Panc1 (cell line): ENCODE results near the gene FRY. TPM values are rescaled to one million over a fixed set of nuclear protein-coding genes. Genes with fewer than 3 reads are reported as not detected.

Source experiments
- ATAC-seq: fragments of 200-7000 bp; cut with Tn5 transposase; 2 replicates; pipeline ENCODE4 v1.9.1; 2020; ENCODE audit warnings: mild to moderate bottlenecking, moderate library complexity
- BruUV-seq: library from RNA; stranded (reverse); fragments of 400-500 nt; replicated peaks from 2 replicates; lab custom pipeline; 2021; lab: Mats Ljungman, UMichigan
- CTCF ChIA-PET: fragments of 300-600 bp; sonication (Branson Sonifier 250); formaldehyde crosslinking; loops from one replicate; lab custom pipeline; 2022; ENCODE audit warnings: antibody characterized with exemption; lab: Charles Lee
- POLR2A ChIA-PET: fragments of 300-600 bp; sonication (Branson Sonifier 250); formaldehyde crosslinking; loops from one replicate; lab custom pipeline; 2022; ENCODE audit warnings: antibody characterized with exemption; lab: Charles Lee
- DNase-seq: peaks from one replicate; pipeline ENCODE4 v3.0.0-alpha.2; 2010; ENCODE audit warnings: low read depth, low spot score
- H3K27ac ChIP-seq: 2 replicates; pipeline ENCODE4 v1.5.1; 2011; ENCODE audit warnings: mild to moderate bottlenecking, low read length, inconsistent platforms
- H3K27me3 ChIP-seq: fragments of 200-500 bp; sonication (Bioruptor generic); 2 replicates; pipeline ENCODE4 v1.6.0; 2014; ENCODE audit warnings: low read length, inconsistent platforms; ENCODE audit not compliant: control insufficient read depth, insufficient read depth
- H3K36me3 ChIP-seq: fragments of 200-500 bp; sonication (Bioruptor generic); 2 replicates; pipeline ENCODE4 v1.5.1; 2014; ENCODE audit warnings: inconsistent platforms, mild to moderate bottlenecking, low read length, moderate library complexity; ENCODE audit not compliant: control insufficient read depth, insufficient read depth
- H3K4me1 ChIP-seq: 2 replicates; pipeline ENCODE4 v1.5.1; 2011; ENCODE audit warnings: inconsistent platforms, mild to moderate bottlenecking, low read length, moderate library complexity; ENCODE audit not compliant: control insufficient read depth, insufficient read depth
- H3K4me3 ChIP-seq, 2 experiments: 2 replicates each; pipeline ENCODE4 v1.5.1; 2011 to 2012; ENCODE audit warnings: low read depth in 2 of 2, low read length in 2 of 2, mild to moderate bottlenecking in 2 of 2, inconsistent platforms in 1 of 2, moderate library complexity in 1 of 2
- H3K9me3 ChIP-seq: fragments of 200-500 bp; sonication (Bioruptor generic); 2 replicates; pipeline ENCODE4 v1.5.1; 2014; ENCODE audit warnings: low read depth, mild to moderate bottlenecking, inconsistent platforms, low read length, moderate library complexity; ENCODE audit not compliant: control insufficient read depth, insufficient read depth
- CTCF ChIP-seq: fragments of 450-650 bp; IDR thresholded peaks from 2 replicates; pipeline ENCODE4 v1.5.1; 2017; ENCODE audit warnings: mild to moderate bottlenecking
- POLR2AphosphoS5 ChIP-seq: IDR thresholded peaks from 2 replicates; pipeline ENCODE4 v1.6.1; 2012; ENCODE audit warnings: mild to moderate bottlenecking, low read depth, low read length, moderate library complexity
- SIN3A ChIP-seq: IDR thresholded peaks from 2 replicates; pipeline ENCODE4 v1.6.1; 2012; ENCODE audit warnings: low read depth, mild to moderate bottlenecking, low read length, moderate library complexity, borderline replicate concordance; ENCODE audit not compliant: insufficient read depth
- TCF7L2 ChIP-seq: IDR thresholded peaks from 2 replicates; pipeline ENCODE4 v1.6.1; 2011; ENCODE audit warnings: mild to moderate bottlenecking, low read depth, low read length, inconsistent platforms
- in situ Hi-C: cut with HindIII; loops from 2 replicates; pipeline ENCODE4 v1.10.0; 2016; ENCODE audit warnings: low sequenced_read_pairs, low pct_unique_long_range_greater_than_20kb
- intact Hi-C: fragments of 100-400 bp; cut with micrococcal nuclease; formaldehyde crosslinking; loops from one replicate; pipeline ENCODE4 v1.10.0; 2022; ENCODE audit not compliant: unreplicated experiment
- total RNA-seq: library from RNA; stranded (reverse); gene quantifications from one replicate; pipeline ENCODE4 v1.2.1, GENCODE V29; 2021; ENCODE audit not compliant: unreplicated experiment
- TF ChIP-seq, protein P1 (sequence below), 2 experiments: IDR thresholded peaks; 2 replicates each; pipeline ENCODE4 v1.6.1; 2011 to 2012; ENCODE audit warnings: low read depth in 2 of 2, control low read depth in 1 of 2, low read length in 1 of 2, mild to moderate bottlenecking in 1 of 2, moderate library complexity in 1 of 2; ENCODE audit not compliant: insufficient read depth in 1 of 2

FRY gene
- total RNA-seq, 1 experiment from 2014 or later = 0.18 TPM

GRCh38 chr13:32028711-32029110, 2.9 kb upstream of the FRY start:
- BruUV-seq = no TSS peak
- in situ Hi-C loops (no loop called here), intact Hi-C loops (loop anchor here (10.0 kb wide), 1 partner anchor 114 kb away; no protein-coding TSS in a partner anchor)
- Histone ChIP-seq H3K4me3 (no peak overlapping the region), H3K27ac (no peak overlapping the region), H3K9me3 (no peaks in the 10 kb centered on the region), H3K27me3 (no peaks in the 10 kb centered on the region), H3K4me1 (no peaks in the 10 kb centered on the region), H3K36me3 (no peaks in the 10 kb centered on the region)
- no peak for DNase-seq
- no peak for TF ChIP-seq CTCF
- TF ChIP-seq POLR2AphosphoS5 = no peak
- no peak for TF ChIP-seq SIN3A
- TF ChIP-seq, protein P1, sequence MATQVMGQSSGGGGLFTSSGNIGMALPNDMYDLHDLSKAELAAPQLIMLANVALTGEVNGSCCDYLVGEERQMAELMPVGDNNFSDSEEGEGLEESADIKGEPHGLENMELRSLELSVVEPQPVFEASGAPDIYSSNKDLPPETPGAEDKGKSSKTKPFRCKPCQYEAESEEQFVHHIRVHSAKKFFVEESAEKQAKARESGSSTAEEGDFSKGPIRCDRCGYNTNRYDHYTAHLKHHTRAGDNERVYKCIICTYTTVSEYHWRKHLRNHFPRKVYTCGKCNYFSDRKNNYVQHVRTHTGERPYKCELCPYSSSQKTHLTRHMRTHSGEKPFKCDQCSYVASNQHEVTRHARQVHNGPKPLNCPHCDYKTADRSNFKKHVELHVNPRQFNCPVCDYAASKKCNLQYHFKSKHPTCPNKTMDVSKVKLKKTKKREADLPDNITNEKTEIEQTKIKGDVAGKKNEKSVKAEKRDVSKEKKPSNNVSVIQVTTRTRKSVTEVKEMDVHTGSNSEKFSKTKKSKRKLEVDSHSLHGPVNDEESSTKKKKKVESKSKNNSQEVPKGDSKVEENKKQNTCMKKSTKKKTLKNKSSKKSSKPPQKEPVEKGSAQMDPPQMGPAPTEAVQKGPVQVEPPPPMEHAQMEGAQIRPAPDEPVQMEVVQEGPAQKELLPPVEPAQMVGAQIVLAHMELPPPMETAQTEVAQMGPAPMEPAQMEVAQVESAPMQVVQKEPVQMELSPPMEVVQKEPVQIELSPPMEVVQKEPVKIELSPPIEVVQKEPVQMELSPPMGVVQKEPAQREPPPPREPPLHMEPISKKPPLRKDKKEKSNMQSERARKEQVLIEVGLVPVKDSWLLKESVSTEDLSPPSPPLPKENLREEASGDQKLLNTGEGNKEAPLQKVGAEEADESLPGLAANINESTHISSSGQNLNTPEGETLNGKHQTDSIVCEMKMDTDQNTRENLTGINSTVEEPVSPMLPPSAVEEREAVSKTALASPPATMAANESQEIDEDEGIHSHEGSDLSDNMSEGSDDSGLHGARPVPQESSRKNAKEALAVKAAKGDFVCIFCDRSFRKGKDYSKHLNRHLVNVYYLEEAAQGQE (IDR thresholded peaks at IDR 0.05; ENCODE audit: insufficient read depth in 1 of 2, low read depth in 2 of 2, low read length in 1 of 2) = no peak
- TF ChIP-seq TCF7L2 = no peak
- ChIA-PET CTCF (no interaction called here), POLR2A (no interaction called here)
- ATAC-seq = no peak

DNA sequence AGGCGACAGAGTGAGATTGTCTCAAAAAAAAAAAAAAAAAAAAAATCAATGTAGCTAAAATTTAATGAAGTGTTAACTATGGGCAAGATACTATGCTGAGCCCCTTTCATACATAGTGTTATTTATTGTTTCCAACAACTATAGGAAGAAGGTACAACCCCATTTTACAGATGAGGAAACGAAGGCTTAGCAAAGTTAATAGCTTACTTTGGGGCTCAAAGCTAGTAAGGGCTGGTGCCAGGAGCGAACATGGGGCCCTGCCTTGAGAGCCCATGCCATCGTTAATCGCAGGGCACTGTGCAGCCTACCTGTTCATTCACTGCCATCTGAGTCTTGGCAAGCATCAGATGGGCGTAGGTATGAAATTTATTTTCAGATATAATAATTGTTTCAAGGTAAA, 1.9 kb upstream of the FRY start:
- Histone ChIP-seq H3K9me3 (no peaks in the 10 kb centered on the region), H3K4me3 (no peak overlapping the region), H3K36me3 (no peaks in the 10 kb centered on the region), H3K27me3 (no peaks in the 10 kb centered on the region), H3K4me1 (no peaks in the 10 kb centered on the region), H3K27ac (no peak overlapping the region)
- DNase-seq = no peak
- TF ChIP-seq TCF7L2 (no peak), POLR2AphosphoS5 (no peak), SIN3A (no peak), CTCF (no peak)
- TF ChIP-seq, protein P1 (IDR thresholded peaks at IDR 0.05; ENCODE audit: insufficient read depth in 1 of 2, low read depth in 2 of 2, low read length in 1 of 2) = no peak
- no peak for ATAC-seq
- in situ Hi-C loops = no loop called here
- ChIA-PET POLR2A (no interaction called here), CTCF (no interaction called here)
- intact Hi-C loops = loop anchor here (10.0 kb wide), 1 partner anchor 115 kb away; no protein-coding TSS in a partner anchor
- no TSS peak for BruUV-seq
